K562 (cell line): ENCODE measurements around the gene AFM. TPM values are rescaled to one million over a fixed set of nuclear protein-coding genes. Genes with fewer than 3 reads are reported as not detected.

Experiments used
- ATAC-seq: fragments of 200-7000 bp; cut with Tn5 transposase; 3 replicates; pipeline ENCODE4 v1.9.1; 2020; ENCODE audit warnings: moderate library complexity
- BruUV-seq: library from RNA; stranded (reverse); fragments of 400-500 nt; replicated peaks from 2 replicates; lab custom pipeline; 2021; lab: Mats Ljungman, UMichigan
- CTCF ChIA-PET: fragments of 300-600 bp; formaldehyde crosslinking; extraction: SDS; loops from one replicate; lab custom pipeline; 2021; ENCODE audit warnings: low intra/inter-chr PET ratio; lab: Yijun Ruan, JAX
- POLR2A ChIA-PET: fragments of 300-600, 350-650 bp; sonication (Branson Sonifier 250); formaldehyde crosslinking; extraction: SDS; loops from one replicate; lab custom pipeline; 2021; ENCODE audit warnings: antibody characterized with exemption, inconsistent platforms; lab: Yijun Ruan, JAX
- DNase-seq, 4 experiments: peaks; one replicate each; pipeline versions ENCODE4 v3.0.0 to v3.0.0-alpha.2; 2011 to 2018; ENCODE audit warnings: low spot score in 3 of 4, mixed read lengths in 3 of 4; ENCODE audit errors: extremely low read depth in 1 of 4
- FAIRE-seq: peaks from 2 replicates; lab custom pipeline; 2011; peaks lifted over from hg19 to GRCh38; lab: Jason Lieb, UNC
- H2AFZ ChIP-seq: 2 replicates; pipeline ENCODE4 v1.6.0; 2011; ENCODE audit warnings: low read depth, low read length, control low read depth, inconsistent platforms
- H3K27ac ChIP-seq: fragments of 200-600 bp; 3 replicates; pipeline ENCODE4 v1.8.0; 2011; ENCODE audit warnings: low read depth, mild to moderate bottlenecking, control low read depth, inconsistent platforms, low read length, moderate library complexity, mixed read lengths; ENCODE audit errors: extremely low read depth
- H3K27me3 ChIP-seq, 2 experiments: fragments of 300-600 bp in 1 of 2; 2 replicates in 1 of 2; 3 replicates in 1 of 2; pipeline versions ENCODE4 v1.6.0 to v1.8.0; 2011; ENCODE audit warnings: inconsistent platforms in 2 of 2, low read length in 2 of 2, mild to moderate bottlenecking in 1 of 2, mixed read lengths in 1 of 2, moderate library complexity in 1 of 2; ENCODE audit not compliant: control insufficient read depth in 2 of 2, insufficient read depth in 2 of 2
- H3K36me3 ChIP-seq: fragments of 300-600 bp; 3 replicates; pipeline ENCODE4 v1.8.0; 2011; ENCODE audit warnings: mild to moderate bottlenecking, low read length, inconsistent platforms; ENCODE audit not compliant: control insufficient read depth, insufficient read depth
- H3K4me1 ChIP-seq, 2 experiments: fragments of 200-600 bp in 1 of 2; replicated peaks in 1 of 2; 2 replicates in 1 of 2; 3 replicates in 1 of 2; pipeline versions ENCODE4 v1.5.1 to v1.8.0; 2011; ENCODE audit warnings: inconsistent platforms in 2 of 2, low read length in 2 of 2, mild to moderate bottlenecking in 1 of 2, mixed read lengths in 1 of 2, moderate library complexity in 1 of 2; ENCODE audit not compliant: control insufficient read depth in 2 of 2, insufficient read depth in 2 of 2
- H3K4me2 ChIP-seq: 2 replicates; pipeline ENCODE4 v1.6.1; 2011; ENCODE audit warnings: low read length, control low read depth, inconsistent platforms, mixed read lengths; ENCODE audit not compliant: insufficient read depth
- H3K4me3 ChIP-seq: fragments of 200-600 bp; sonication (generic), shearing (Covaris generic); 2 replicates; pipeline ENCODE4 v1.5.1; 2016; ENCODE audit warnings: control low read depth, inconsistent platforms
- H3K79me2 ChIP-seq: fragments of 200-600 bp; 3 replicates; pipeline ENCODE4 v1.8.0; 2011; ENCODE audit warnings: low read length, inconsistent platforms; ENCODE audit not compliant: control insufficient read depth, insufficient read depth
- H3K9ac ChIP-seq, 2 experiments: 2 replicates each; pipeline versions ENCODE4 v1.6.0 to v1.6.1; 2011; ENCODE audit warnings: low read depth in 2 of 2, low read length in 2 of 2, control low read depth in 1 of 2, inconsistent platforms in 1 of 2, mild to moderate bottlenecking in 1 of 2, mixed read lengths in 1 of 2; ENCODE audit not compliant: insufficient read depth in 1 of 2
- H3K9me1 ChIP-seq: one replicate; pipeline ENCODE4 v1.6.0; 2011; ENCODE audit warnings: inconsistent platforms, mild to moderate bottlenecking, low read length, moderate library complexity; ENCODE audit not compliant: control insufficient read depth, insufficient read depth
- H3K9me3 ChIP-seq: replicated peaks from 2 replicates; pipeline ENCODE4 v1.5.1; 2011; ENCODE audit warnings: low read depth, low read length, inconsistent platforms; ENCODE audit not compliant: control insufficient read depth, insufficient read depth
- H4K20me1 ChIP-seq: replicated peaks from 2 replicates; pipeline ENCODE4 v1.6.1; 2011; ENCODE audit warnings: low read length, inconsistent platforms, mixed read lengths; ENCODE audit not compliant: control insufficient read depth, insufficient read depth
- GATA2 ChIP-seq: sonication (generic); formaldehyde crosslinking; IDR thresholded peaks from 2 replicates; pipeline ENCODE4 v1.4.0; 2020; ENCODE audit warnings: mild to moderate bottlenecking, missing genetic modification reagents
- RBM39 ChIP-seq: fragments of 200-400 bp; formaldehyde crosslinking; optimal IDR thresholded peaks from 2 replicates; pipeline ENCODE3; 2018; ENCODE audit warnings: low read depth, low read length
- USF2 ChIP-seq: sonication (generic); formaldehyde crosslinking; IDR thresholded peaks from 2 replicates; pipeline ENCODE4 v1.5.0; 2020; ENCODE audit warnings: missing genetic modification reagents
- ZNF507 ChIP-seq: conservative IDR thresholded peaks from 2 replicates; pipeline ENCODE4 v1.6.1; 2017; ENCODE audit warnings: missing genetic modification characterization, missing compliant biosample characterization
- WGBS: fragments of 100-300 bp; shearing (Covaris generic); methylation state at CpG from one replicate; pipeline ENCODE4 v1.1.6; 2016; ENCODE audit warnings: low coverage, mixed read lengths; ENCODE audit not compliant: insufficient coverage; ENCODE audit errors: missing lambda C conversion rate; 5-methylcytosine and 5-hydroxymethylcytosine counted together
- in situ Hi-C: fragments of 300-500 bp; cut with MboI; formaldehyde crosslinking; loops from 4 replicates; pipeline ENCODE4 v1.15.0; 2018; ENCODE audit warnings: inconsistent platforms, mixed read lengths
- intact Hi-C: fragments of 100-400 bp; cut with micrococcal nuclease; formaldehyde crosslinking; loops from 2 replicates; pipeline ENCODE4 v1.14.2; 2022
- polyA plus RNA-seq, 8 experiments: library from polyadenylated mRNA; depleted of rRNA in 4 of 8; stranded (reverse) in 5 of 8; unstranded in 3 of 8; fragments of >200 nt; fragmentation: Nextera tagmentation in 2 of 8; fragmentation: Illumina TruSeq in 1 of 8; extraction: Ambion mirVana in 2 of 8; extraction: Trizol in 1 of 8; gene quantifications; 2 replicates each; pipeline versions ENCODE4 v1.2.1 to v1.2.3, GENCODE V29; 2011 to 2014; ENCODE audit warnings: inconsistent platforms in 1 of 8, missing spikeins in 1 of 8
- total RNA-seq, 7 experiments: library from RNA; depleted of rRNA in 6 of 7; stranded (reverse); fragments of >200 nt in 6 of 7; fragmentation: Illumina TruSeq in 2 of 7; extraction: Trizol in 2 of 7; gene quantifications; 2 replicates each; pipeline versions ENCODE4 v1.2.1 to v1.2.3, GENCODE V29; 2011 to 2021; ENCODE audit warnings: low replicate concordance in 1 of 7

The AFM gene
- total and polyA plus RNA-seq, 9 of the 15 experiments (the other 6 are each of a cell fraction or from before 2014, with no cell fraction given), result 0.07 to 0.15 (median 0.12) TPM; not detected in 5

- H3K27ac ChIP-seq, result no peak overlapping the region
- H3K36me3 ChIP-seq, result no peaks in the 10 kb centered on the region
- intact Hi-C loops, result no loop called here
- no peak overlapping the region for H3K9ac ChIP-seq
- in situ Hi-C loops, result no loop called here
- no peak overlapping the region for H2AFZ ChIP-seq
- no peaks in the 10 kb centered on the region for H3K27me3 ChIP-seq
- ChIA-PET CTCF (no interaction called here), POLR2A (interaction anchor here (0.9 kb wide), 1 partner anchor 9 kb away, joined by 3 read pairs; no protein-coding TSS in a partner anchor)
- H3K9me3 ChIP-seq, result no peaks in the 10 kb centered on the region
- H3K79me2 ChIP-seq, result no peaks in the 10 kb centered on the region
- TF ChIP-seq USF2 (CRISPR knock-in tag) (no peak), RBM39 (no peak), ZNF507 (tag) (no peak), GATA2 (CRISPR knock-in tag) (no peak)
- WGBS, result 3% methylated on average over 2 of the region's 2 CpGs
- no peaks in the 10 kb centered on the region for H3K9me1 ChIP-seq
- BruUV-seq, result no TSS peak
- no peaks in the 10 kb centered on the region for H3K4me1 ChIP-seq
- no peak overlapping the region for H3K4me2 ChIP-seq
- FAIRE-seq (no peak), DNase-seq (no peak), ATAC-seq (no peak)
- no peak overlapping the region for H3K4me3 ChIP-seq
- no peaks in the 10 kb centered on the region for H4K20me1 ChIP-seq
These were observed 46.6 kb downstream of the AFM start for GRCh38 chr4:73528171-73528570.
